Stimulated activated CD8-positive, alpha-beta memory T cell treated with anti-CD3 and anti-CD28 coated beads, Interleukin-4, amount 100 ng/mL, for 48 hours (primary cell): ENCODE measurements around the gene DCLK1.
A peak's percentile ranks its signal among the peaks of the same experiment; 100 is the strongest.

Source experiments
- DNase-seq: peaks from one replicate; pipeline ENCODE4 v3.0.0-alpha.2; 2020

The DCLK1 gene

GRCh38 chr13:35854286-35854685 is 276.9 kb downstream of the DCLK1 start:
- no peak for DNase-seq

GRCh38 chr13:35851881-35852280 is 279.3 kb downstream of the DCLK1 start:
- DNase-seq = no peak

- DNase-seq = no peak
Observed at GRCh38 chr13:35851356-35851755, 279.8 kb downstream of the DCLK1 start.

- DNase-seq = no peak
Observed at GRCh38 chr13:35850569-35850968, 280.6 kb downstream of the DCLK1 start.

- no peak for DNase-seq
Observed at GRCh38 chr13:35849256-35849644, 281.9 kb downstream of the DCLK1 start.

- DNase-seq = no peak
Observed at GRCh38 chr13:35848336-35849255, 282.6 kb downstream of the DCLK1 start.

- no peak for DNase-seq
Observed at GRCh38 chr13:35843272-35843671, 287.9 kb downstream of the DCLK1 start.

- no peak for DNase-seq
Observed at GRCh38 chr13:35841060-35841521, 290.1 kb downstream of the DCLK1 start.

- DNase-seq = no peak
Observed at GRCh38 chr13:35839806-35840205, 291.4 kb downstream of the DCLK1 start.

- DNase-seq = no peak
Observed at GRCh38 chr13:35838356-35838755, 292.8 kb downstream of the DCLK1 start.

- no peak for DNase-seq
Observed at GRCh38 chr13:35836446-35836845, 294.7 kb downstream of the DCLK1 start.

GRCh38 chr13:35835989-35836388 is 295.2 kb downstream of the DCLK1 start:
- no peak for DNase-seq

GRCh38 chr13:35833608-35834275 is 297.4 kb downstream of the DCLK1 start:
- no peak for DNase-seq

- DNase-seq = no peak
Observed at GRCh38 chr13:35833031-35833430, 298.2 kb downstream of the DCLK1 start.

- DNase-seq = no peak
Observed at GRCh38 chr13:35832551-35832950, 298.6 kb downstream of the DCLK1 start.

GRCh38 chr13:35830850-35831450 is 300.2 kb downstream of the DCLK1 start:
- DNase-seq = no peak

GRCh38 chr13:35826626-35827254 is 304.4 kb downstream of the DCLK1 start:
- peak; percentile 26 for DNase-seq

- DNase-seq = no peak
Observed at GRCh38 chr13:35824825-35825224, 306.4 kb downstream of the DCLK1 start.

GRCh38 chr13:35824395-35824794 is 306.8 kb downstream of the DCLK1 start:
- DNase-seq = no peak

- DNase-seq = no peak
Observed at GRCh38 chr13:35822666-35823065, 308.5 kb downstream of the DCLK1 start.

- no peak for DNase-seq
Observed at GRCh38 chr13:35818633-35819067, 312.5 kb downstream of the DCLK1 start.

- DNase-seq = no peak
Observed at GRCh38 chr13:35817642-35818607, 313.3 kb downstream of the DCLK1 start.
